Psoas muscle (tissue), 7 donors: ENCODE data around the gene SRL. TPM values are rescaled to one million over a fixed set of nuclear protein-coding genes. Genes with fewer than 3 reads are reported as not detected.

Experiments
- polyA plus RNA-seq, 3 donors: library from polyadenylated mRNA; stranded (reverse); fragments of 200-250 nt; gene quantifications; one replicate each; pipeline ENCODE4 v1.2.3, GENCODE V29; 2013
- total RNA-seq, 4 donors: library from RNA; stranded (reverse); fragmentation: NEBNext Ultra II Directional in 2 of 4; extraction: Animal tissue kit (Norgen Biotek cat#: 25700) in 2 of 4; gene quantifications; one replicate each; pipeline versions ENCODE4 v1.2.1 to v1.2.4, GENCODE V29; 2021 to 2023
- donor health status: healthy with polysubstance abuse.
- donor health status: DM: no; HTN: no; CAD: no; lungs with moderate emphysema.
- donor health status: Bipolar disorder and iron deficiency.
- donor health status: healthy.
- donor health status: DM: no; HTN: no; CAD: no.
- donor health status: DM: no; HTN: no; CAD: no.
- donor health status: DM: yes; HTN: yes; CAD: no.

Gene SRL
- total and polyA plus RNA-seq, 7 donors: 196 to 552 (median 305) TPM

Other genes starting within 250 kb of the SRL start
- gene ADCY9, start 125.6 kb downstream of the SRL start, total RNA-seq: 10 to 100 TPM; 43.6 to 77.8 (median 51.9) TPM
- gene ADCY9, start 125.6 kb downstream of the SRL start, polyA plus RNA-seq: 100 to 1,000 TPM in 1 of 3 donors, 10 to 100 TPM in 1, 1 to 10 TPM in 1; 9.0 to 134 (median 32.8) TPM
- gene TFAP4, start 30.9 kb upstream of the SRL start, total RNA-seq: 1 to 10 TPM; 3.8 to 5.7 (median 4.5) TPM
- gene TFAP4, start 30.9 kb upstream of the SRL start, polyA plus RNA-seq: 1 to 10 TPM; 3.0 to 8.2 (median 7.0) TPM
- gene GLIS2, start 74.0 kb upstream of the SRL start, total RNA-seq: 1 to 10 TPM; 1.7 to 3.3 (median 2.4) TPM
- 1 to 10 TPM in 2 of 3 donors, under 1 TPM in 1; 0.96 to 1.3 (median 1.0) TPM for gene GLIS2, start 74.0 kb upstream of the SRL start, polyA plus RNA-seq
- 10 to 100 TPM; 60.5 to 84.2 (median 70.7) TPM for gene PAM16, start 109.2 kb upstream of the SRL start, total RNA-seq
- gene PAM16, start 109.2 kb upstream of the SRL start, polyA plus RNA-seq: 100 to 1,000 TPM; 144 to 163 (median 160) TPM
- gene VASN, start 129.8 kb upstream of the SRL start, total RNA-seq: 1 to 10 TPM; 3.0 to 3.6 (median 3.4) TPM
- gene VASN, start 129.8 kb upstream of the SRL start, polyA plus RNA-seq: 1 to 10 TPM; 2.0 to 3.8 (median 3.3) TPM
- 1 to 10 TPM; 5.2 to 7.9 (median 7.2) TPM for gene CORO7, start 174.5 kb upstream of the SRL start, total RNA-seq
- gene CORO7, start 174.5 kb upstream of the SRL start, polyA plus RNA-seq: 1 to 10 TPM; 3.4 to 5.8 (median 3.9) TPM
- 100 to 1,000 TPM in 1 of 4 donors, 10 to 100 TPM in 3; 77.4 to 110 (median 80.5) TPM for gene DNAJA3, start 183.8 kb upstream of the SRL start, total RNA-seq
- 100 to 1,000 TPM in 1 of 3 donors, 10 to 100 TPM in 2; 68.0 to 104 (median 95.9) TPM for gene DNAJA3, start 183.8 kb upstream of the SRL start, polyA plus RNA-seq
- 1 to 10 TPM; 2.5 to 5.5 (median 3.9) TPM for gene NMRAL1, start 232.5 kb upstream of the SRL start, total RNA-seq
- 1 to 10 TPM; 4.0 to 5.1 (median 4.2) TPM for gene NMRAL1, start 232.5 kb upstream of the SRL start, polyA plus RNA-seq
- 10 to 100 TPM; 20.8 to 26.6 (median 22.6) TPM for gene HMOX2, start 234.3 kb upstream of the SRL start, total RNA-seq
- 10 to 100 TPM; 22.2 to 49.0 (median 23.8) TPM for gene HMOX2, start 234.3 kb upstream of the SRL start, polyA plus RNA-seq